ENCODE measurements around the gene MYBPC2. TPM values are rescaled to one million over a fixed set of nuclear protein-coding genes. Genes with fewer than 3 reads are reported as not detected.

Gene MYBPC2
- total and polyA plus RNA-seq, 7 donors, result 0.95 TPM; not detected in 6

- Histone ChIP-seq H3K4me1 (no peaks in the 10 kb centered on the region), H3K36me3 (peaks cover 0 to 4% (median 0%) of the 10 kb centered on the region in 4 donors), H3K27me3 (peaks cover 5 to 18% (median 12%) of the 10 kb centered on the region in 3 donors), H3K4me3 (no peak overlapping the region), H3K9me3 (no peaks in the 10 kb centered on the region), H3K27ac (no peak overlapping the region)
- no peak for DNase-seq
- intact Hi-C loops (cut with DNase I), result no loop called here
- TF ChIP-seq, protein P1, sequence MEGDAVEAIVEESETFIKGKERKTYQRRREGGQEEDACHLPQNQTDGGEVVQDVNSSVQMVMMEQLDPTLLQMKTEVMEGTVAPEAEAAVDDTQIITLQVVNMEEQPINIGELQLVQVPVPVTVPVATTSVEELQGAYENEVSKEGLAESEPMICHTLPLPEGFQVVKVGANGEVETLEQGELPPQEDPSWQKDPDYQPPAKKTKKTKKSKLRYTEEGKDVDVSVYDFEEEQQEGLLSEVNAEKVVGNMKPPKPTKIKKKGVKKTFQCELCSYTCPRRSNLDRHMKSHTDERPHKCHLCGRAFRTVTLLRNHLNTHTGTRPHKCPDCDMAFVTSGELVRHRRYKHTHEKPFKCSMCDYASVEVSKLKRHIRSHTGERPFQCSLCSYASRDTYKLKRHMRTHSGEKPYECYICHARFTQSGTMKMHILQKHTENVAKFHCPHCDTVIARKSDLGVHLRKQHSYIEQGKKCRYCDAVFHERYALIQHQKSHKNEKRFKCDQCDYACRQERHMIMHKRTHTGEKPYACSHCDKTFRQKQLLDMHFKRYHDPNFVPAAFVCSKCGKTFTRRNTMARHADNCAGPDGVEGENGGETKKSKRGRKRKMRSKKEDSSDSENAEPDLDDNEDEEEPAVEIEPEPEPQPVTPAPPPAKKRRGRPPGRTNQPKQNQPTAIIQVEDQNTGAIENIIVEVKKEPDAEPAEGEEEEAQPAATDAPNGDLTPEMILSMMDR (IDR thresholded peaks at IDR 0.05), result no peak
- TF ChIP-seq POLR2A (IDR thresholded peaks at IDR 0.05) (no peak), POLR2AphosphoS5 (IDR thresholded peaks at IDR 0.05) (no peak), EP300 (IDR thresholded peaks at IDR 0.05) (no peak)
- 92 to 93% methylated on average over 5 of the region's 5 CpGs for WGBS, 2 donors
Measured at GRCh38 chr19:50495020-50495531, 62.4 kb downstream of the MYBPC2 start.

DNA sequence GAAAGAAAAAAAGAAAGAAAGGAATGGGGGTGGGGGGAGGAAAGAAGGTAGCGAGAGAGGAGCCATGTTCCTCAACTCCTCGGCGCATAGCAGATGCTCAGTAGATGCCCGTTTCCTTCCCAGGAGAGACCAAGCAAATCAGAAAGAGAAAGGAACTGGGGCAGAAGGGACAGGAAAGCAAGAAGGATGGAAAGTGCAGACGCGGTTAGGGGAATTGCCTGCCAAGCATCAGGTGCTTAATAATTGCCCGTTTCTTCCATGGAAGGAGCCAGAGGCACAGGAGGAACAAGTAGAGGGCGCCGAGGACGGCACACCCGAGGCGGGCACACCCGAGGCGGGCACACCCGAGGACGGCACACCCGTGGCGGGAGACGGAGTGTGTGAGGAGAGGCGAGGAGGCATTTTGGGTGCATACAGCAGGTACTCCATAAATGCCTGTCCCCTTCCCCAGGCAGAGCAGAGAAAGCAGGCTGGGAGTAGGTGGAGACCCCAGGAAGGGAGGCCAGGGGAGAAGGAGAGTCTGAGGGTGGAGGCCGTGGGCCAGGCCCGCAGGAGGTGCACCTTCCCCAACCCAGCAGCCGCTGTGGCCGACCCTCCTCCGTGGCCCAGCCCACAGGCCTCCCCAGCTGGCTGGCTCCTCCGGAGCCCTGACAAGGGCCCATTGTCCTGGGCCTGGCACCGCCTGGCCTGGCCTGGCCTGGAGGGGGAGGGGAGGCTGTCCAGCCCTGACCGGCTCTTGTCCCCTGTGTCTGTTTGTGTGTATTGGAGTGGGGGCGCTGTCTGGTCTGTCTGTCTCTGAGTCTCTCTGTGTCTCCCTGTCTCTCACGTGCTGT lies 63.7 kb downstream of the MYBPC2 start:
- Histone ChIP-seq H3K4me1 (peaks cover 0 to under 1% (median 0%) of the 10 kb centered on the region in 4 donors), H3K36me3 (no peaks in the 10 kb centered on the region), H3K27ac (no peak overlapping the region), H3K4me3 (no peak overlapping the region), H3K27me3 (peaks cover 0 to 7% (median under 1%) of the 10 kb centered on the region in 3 donors), H3K9me3 (no peaks in the 10 kb centered on the region)
- TF ChIP-seq POLR2A (IDR thresholded peaks at IDR 0.05) (no peak), EP300 (IDR thresholded peaks at IDR 0.05) (no peak), POLR2AphosphoS5 (IDR thresholded peaks at IDR 0.05) (no peak)
- TF ChIP-seq, protein P1 (IDR thresholded peaks at IDR 0.05), result no peak
- intact Hi-C loops (cut with DNase I), result no loop called here
- 68 to 78% methylated on average over 30 of the region's 30 CpGs for WGBS, 2 donors
- peak; percentile 60 for DNase-seq

DNA sequence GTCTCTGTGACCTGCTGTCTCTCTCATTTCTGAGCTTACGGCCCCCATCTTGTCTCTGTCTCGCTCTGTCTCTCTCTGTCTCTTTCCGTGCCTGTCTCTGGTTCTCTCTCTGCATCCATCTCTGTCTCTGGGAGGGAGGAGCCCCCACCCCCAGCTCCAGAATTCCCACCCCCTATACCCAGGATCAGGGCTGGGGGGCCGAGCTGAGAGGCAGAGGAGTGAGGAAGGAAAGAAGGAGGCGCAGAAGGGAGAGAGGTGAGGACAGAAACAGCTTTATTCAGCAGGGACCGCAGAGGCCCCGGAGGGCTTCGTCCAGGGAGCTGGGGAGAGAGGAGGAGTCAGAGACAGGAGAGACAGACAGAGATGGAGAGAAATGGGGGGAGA lies 64.3 kb downstream of the MYBPC2 start:
- peaks cover 0 to 7% (median 0%) of the 10 kb centered on the region in 4 donors for H3K4me1 ChIP-seq
- intact Hi-C loops (cut with DNase I), result no loop called here
- no peaks in the 10 kb centered on the region for H3K9me3 ChIP-seq
- H3K4me3 ChIP-seq, result no peak overlapping the region
- TF ChIP-seq POLR2A (IDR thresholded peaks at IDR 0.05) (no peak), POLR2AphosphoS5 (IDR thresholded peaks at IDR 0.05) (no peak), EP300 (IDR thresholded peaks at IDR 0.05) (no peak)
- TF ChIP-seq, protein P1 (IDR thresholded peaks at IDR 0.05), result no peak
- 85 to 89% methylated on average over 8 of the region's 8 CpGs for WGBS, 2 donors
- DNase-seq, result no peak
- H3K27me3 ChIP-seq, result peaks cover 0 to under 1% (median 0%) of the 10 kb centered on the region in 3 donors
- no peak overlapping the region for H3K27ac ChIP-seq
- no peaks in the 10 kb centered on the region for H3K36me3 ChIP-seq

GRCh38 chr19:50498219-50499056 lies 65.7 kb downstream of the MYBPC2 start:
- H3K9me3 ChIP-seq, result no peaks in the 10 kb centered on the region
- H3K4me3 ChIP-seq, result no peak overlapping the region
- intact Hi-C loops (cut with DNase I), result no loop called here
- no peak overlapping the region for H3K27ac ChIP-seq
- 85 to 88% methylated on average over 11 of the region's 11 CpGs for WGBS, 2 donors
- no peaks in the 10 kb centered on the region for H3K36me3 ChIP-seq
- peaks cover 0 to 7% (median 0%) of the 10 kb centered on the region in 4 donors for H3K4me1 ChIP-seq
- H3K27me3 ChIP-seq, result no peaks in the 10 kb centered on the region
- DNase-seq, result no peak
- no peak for TF ChIP-seq POLR2AphosphoS5 (IDR thresholded peaks at IDR 0.05)
- no peak for TF ChIP-seq EP300 (IDR thresholded peaks at IDR 0.05)
- TF ChIP-seq, protein P1 (IDR thresholded peaks at IDR 0.05), result no peak
- TF ChIP-seq POLR2A (IDR thresholded peaks at IDR 0.05), result no peak

Measured in sigmoid colon (tissue), 7 donors.